DOHH2 (cell line): ENCODE data around the gene FAM234A.

Source experiments
- CTCF ChIP-seq: fragments of 200-600 bp; sonication (generic); IDR thresholded peaks from one replicate; pipeline ENCODE4 v1.5.1; 2014; ENCODE audit warnings: antibody characterized with exemption, mild to moderate bottlenecking, low read depth, low read length; ENCODE audit not compliant: poor library complexity, severe bottlenecking
- EZH2phosphoT487 ChIP-seq: fragments of 200-600 bp; sonication (generic); IDR thresholded peaks from 2 replicates; pipeline ENCODE4 v1.6.1; 2017; ENCODE audit warnings: borderline replicate concordance, mild to moderate bottlenecking, antibody characterized with exemption, low read length, moderate library complexity, mixed read lengths

GRCh38 chr16:234468-235305 lies at the start of gene FAM234A:
- TF ChIP-seq CTCF (peak; percentile 67), EZH2phosphoT487 (no peak)
